Fibroblast of lung (primary cell): ENCODE data around the gene NEAT1.

Experiments
- EZH2 ChIP-seq: IDR thresholded peaks from 2 replicates; pipeline ENCODE4 v1.5.1; 2012; ENCODE audit warnings: low read length, control low read depth, mild to moderate bottlenecking; ENCODE audit errors: missing control alignments
- TF ChIP-seq, protein P1 (sequence below), 2 donors: IDR thresholded peaks in 1 of 2; conservative IDR thresholded peaks in 1 of 2; 1 replicate in 1 of 2; 2 replicates in 1 of 2; pipeline ENCODE4 v1.5.1; 2011 to 2012; ENCODE audit warnings: low read length in 2 of 2, control low read depth in 1 of 2, inconsistent platforms in 1 of 2, low read depth in 1 of 2, mild to moderate bottlenecking in 1 of 2

DNA sequence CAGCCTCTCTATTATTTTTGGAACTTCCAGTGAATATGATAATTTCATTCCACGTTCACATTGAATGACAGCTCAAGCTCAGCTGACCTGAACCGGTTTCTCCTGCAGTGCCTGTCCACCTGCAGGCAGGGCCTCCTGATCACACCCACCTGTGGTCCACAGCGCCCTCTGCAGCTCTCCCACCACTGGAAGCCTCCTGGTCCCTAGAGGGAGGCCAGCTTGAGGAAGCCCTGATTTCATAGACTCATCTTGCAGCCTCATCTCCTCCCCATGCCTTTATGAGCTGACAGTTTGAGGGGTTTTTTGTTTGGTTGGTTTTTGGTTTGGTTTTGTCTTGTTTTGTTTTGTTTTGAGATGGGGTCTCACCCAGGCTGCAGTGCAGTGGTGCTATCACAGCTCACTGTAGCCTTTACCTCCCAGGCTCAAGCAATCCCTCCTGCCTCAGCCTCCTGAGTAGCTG, 46.3 kb downstream of the NEAT1 start:
- TF ChIP-seq, protein P1, sequence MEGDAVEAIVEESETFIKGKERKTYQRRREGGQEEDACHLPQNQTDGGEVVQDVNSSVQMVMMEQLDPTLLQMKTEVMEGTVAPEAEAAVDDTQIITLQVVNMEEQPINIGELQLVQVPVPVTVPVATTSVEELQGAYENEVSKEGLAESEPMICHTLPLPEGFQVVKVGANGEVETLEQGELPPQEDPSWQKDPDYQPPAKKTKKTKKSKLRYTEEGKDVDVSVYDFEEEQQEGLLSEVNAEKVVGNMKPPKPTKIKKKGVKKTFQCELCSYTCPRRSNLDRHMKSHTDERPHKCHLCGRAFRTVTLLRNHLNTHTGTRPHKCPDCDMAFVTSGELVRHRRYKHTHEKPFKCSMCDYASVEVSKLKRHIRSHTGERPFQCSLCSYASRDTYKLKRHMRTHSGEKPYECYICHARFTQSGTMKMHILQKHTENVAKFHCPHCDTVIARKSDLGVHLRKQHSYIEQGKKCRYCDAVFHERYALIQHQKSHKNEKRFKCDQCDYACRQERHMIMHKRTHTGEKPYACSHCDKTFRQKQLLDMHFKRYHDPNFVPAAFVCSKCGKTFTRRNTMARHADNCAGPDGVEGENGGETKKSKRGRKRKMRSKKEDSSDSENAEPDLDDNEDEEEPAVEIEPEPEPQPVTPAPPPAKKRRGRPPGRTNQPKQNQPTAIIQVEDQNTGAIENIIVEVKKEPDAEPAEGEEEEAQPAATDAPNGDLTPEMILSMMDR (conservative IDR thresholded peaks at IDR 0.05 in 1 of 2, IDR thresholded peaks at IDR 0.05 in 1 of 2; ENCODE audit: low read depth in 1 of 2, low read length in 2 of 2) = peak; percentile 18 to 41
- TF ChIP-seq EZH2 = no peak
